ENCODE measurements around the gene DNER. TPM values are rescaled to one million over a fixed set of nuclear protein-coding genes. Genes with fewer than 3 reads are reported as not detected.
A peak's percentile ranks its signal among the peaks of the same experiment; 100 is the strongest.

Gene DNER
- total RNA-seq, 1 experiment from 2014 or later: 5.5 TPM

DNA sequence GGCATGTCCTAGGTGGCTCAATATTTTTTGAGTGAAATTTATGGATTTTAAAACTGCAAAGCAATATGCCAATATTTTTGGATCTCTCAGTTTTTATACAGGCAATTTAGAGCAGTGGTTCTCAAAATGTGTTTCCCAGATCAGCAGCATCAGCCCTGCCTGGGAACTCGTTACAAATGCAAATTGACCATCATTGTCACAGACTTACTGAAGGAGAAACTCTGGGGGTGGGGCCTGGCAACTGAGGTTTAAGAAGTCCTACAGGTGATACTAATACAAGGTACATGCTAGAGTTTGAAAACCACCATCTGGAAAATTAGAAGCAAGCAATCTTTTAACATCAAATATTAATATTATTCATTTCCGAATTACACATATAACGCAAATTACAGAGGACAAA lies 227.7 kb downstream of the DNER start:
- no peak for DNase-seq (ENCODE audit: low read depth)
- in situ Hi-C loops (cut with HindIII; ENCODE audit: low pct_unique_long_range_greater_than_20kb, low sequenced_read_pairs): no loop called here

DNA sequence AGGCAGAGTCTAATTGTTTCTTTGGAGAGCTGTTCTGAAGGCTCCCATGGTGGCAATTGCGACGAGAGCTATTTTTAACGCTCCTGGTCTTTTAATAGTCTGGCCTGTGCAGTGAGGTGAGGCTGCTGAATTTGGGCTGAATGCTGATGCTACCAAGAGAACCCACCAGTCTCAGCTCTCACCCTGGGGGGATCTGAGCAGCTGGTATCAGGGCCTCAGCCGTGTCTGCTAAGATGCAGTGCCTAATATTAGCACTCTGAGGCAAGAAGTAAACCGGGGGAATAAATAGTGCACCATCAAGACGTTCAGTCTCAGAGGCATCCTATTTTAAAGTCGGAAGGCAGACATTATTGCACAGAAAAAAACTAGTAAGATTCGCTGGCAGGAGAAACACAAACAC lies 228.5 kb downstream of the DNER start:
- in situ Hi-C loops (cut with HindIII; ENCODE audit: low pct_unique_long_range_greater_than_20kb, low sequenced_read_pairs): no loop called here
- no peak for DNase-seq (ENCODE audit: low read depth)

DNA sequence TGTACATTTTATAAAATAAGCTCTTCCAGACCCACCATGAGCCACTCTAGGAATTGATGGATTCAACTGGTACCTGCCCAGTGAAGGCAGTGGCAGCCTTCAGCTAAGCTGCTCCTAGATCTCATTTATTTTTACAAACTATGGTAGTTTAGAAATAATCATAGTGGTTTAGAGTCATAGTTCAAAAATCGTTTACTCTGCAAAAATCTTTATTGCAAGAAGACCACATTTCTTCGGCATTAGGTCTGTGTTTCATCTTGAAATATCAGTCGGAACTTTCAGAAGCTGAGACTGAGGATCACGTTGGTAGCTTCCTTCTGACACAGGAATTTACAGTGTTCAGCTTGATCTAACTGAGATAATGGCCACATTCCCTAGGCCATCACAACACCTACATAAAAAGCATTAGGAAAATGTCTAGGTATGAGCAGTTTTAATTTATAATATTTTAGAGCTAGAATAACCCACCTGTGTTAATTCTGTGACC lies 237.0 kb downstream of the DNER start:
- DNase-seq (ENCODE audit: low read depth): no peak
- in situ Hi-C loops (cut with HindIII; ENCODE audit: low pct_unique_long_range_greater_than_20kb, low sequenced_read_pairs): no loop called here

DNA sequence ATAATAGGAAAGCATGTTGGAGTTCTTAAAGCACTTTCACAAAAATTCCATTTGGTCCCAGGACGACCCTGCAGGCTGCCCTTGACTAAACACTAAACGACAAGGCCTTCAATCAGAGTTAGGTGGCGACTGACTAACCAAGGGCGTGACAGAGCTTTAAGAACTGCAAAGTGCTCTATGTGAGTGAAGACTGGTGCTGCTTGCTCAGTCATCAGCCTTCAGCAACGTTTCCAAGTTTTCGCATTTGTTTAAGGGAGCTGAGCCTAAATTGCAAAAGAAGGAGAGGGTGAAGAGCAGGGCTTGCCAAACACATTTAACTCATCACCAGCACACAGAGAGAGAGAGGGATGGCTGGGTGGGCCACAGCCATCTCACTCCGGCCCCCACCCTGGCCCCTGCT lies 238.6 kb downstream of the DNER start:
- peak; percentile 40 for DNase-seq (ENCODE audit: low read depth)
- in situ Hi-C loops (cut with HindIII; ENCODE audit: low pct_unique_long_range_greater_than_20kb, low sequenced_read_pairs): no loop called here

DNA sequence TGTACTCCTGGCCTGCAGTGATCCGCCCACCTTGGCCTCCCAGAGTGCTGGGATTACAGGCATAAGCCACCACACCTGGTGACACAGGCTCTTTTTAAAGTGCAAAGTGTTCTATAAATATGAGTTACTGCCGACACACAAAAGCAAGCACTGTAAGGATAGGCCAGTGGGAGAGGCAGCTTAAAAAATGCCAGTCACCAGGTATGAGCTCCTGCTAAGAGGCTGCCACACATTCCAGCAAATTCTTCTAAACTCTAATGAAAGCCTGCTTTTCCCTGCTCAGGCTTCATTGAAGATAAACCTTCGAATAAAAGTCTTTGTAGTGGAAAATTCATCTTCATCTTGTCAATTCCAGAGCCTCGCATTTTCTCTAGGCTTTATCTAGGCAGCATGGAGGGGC lies 240.2 kb downstream of the DNER start:
- in situ Hi-C loops (cut with HindIII; ENCODE audit: low pct_unique_long_range_greater_than_20kb, low sequenced_read_pairs): no loop called here
- no peak for DNase-seq (ENCODE audit: low read depth)

DNA sequence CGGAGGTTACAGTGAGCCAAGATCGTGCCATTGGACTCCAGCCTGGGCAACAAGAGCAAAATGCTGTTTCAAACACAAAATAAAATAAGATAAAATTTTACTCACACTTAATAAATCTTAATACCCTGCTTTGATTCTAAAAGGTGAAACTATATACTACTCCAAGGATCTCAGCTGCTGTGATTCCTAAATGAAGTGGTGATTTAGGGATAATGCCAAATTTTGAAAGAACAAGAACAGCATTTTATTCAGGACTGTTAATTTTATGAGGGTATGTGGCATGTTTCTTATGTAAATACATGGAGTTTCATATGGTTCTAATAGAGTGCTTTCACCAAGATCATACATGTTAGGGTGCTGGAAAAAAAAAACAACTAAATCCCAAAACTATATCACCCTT lies 243.6 kb downstream of the DNER start:
- in situ Hi-C loops (cut with HindIII; ENCODE audit: low pct_unique_long_range_greater_than_20kb, low sequenced_read_pairs): no loop called here
- DNase-seq (ENCODE audit: low read depth): no peak

DNA sequence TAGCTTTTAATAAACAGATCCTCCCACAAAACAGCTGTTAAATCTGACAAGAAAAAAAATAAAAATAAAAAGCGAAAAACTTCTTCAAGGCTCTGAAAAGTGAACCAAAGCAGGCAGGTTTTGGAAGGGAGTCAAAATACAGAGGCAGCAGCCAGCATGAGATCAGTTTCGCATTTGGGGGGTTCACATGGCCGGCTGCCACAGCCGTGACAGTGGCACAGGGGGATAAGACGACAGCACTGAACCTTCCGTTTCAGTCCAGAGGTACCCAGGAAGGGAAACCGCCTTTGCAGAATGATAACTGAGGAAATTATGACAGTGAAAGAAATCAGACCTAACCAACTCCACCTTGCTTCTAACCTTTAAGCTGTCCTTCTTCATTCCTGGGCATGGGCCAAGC lies 246.6 kb downstream of the DNER start:
- DNase-seq (ENCODE audit: low read depth): no peak
- in situ Hi-C loops (cut with HindIII; ENCODE audit: low pct_unique_long_range_greater_than_20kb, low sequenced_read_pairs): no loop called here

DNA sequence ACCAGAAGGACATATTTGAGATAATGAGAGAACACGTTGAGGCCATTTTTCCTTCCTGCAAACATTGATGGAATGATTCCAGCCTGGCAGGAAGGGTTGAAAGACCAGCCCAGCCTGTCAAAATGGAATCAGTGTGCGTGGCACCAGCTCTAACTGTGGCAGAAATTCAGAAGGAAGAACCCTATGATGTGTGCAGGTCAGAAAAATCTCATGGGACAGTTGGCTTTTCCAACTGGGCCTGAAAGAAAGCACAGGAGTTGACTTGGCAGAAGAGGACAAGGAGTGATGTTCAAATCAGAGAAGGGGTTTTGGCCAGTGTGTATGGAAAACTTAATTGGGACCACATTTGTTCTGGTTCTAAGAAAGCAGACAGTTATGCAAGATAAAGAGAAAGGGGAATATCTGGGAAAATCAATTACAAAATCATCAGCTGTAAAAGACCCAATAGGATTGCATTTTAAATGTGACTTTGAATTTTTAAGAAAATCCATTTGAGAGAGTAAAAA lies 250.5 kb downstream of the DNER start:
- in situ Hi-C loops (cut with HindIII; ENCODE audit: low pct_unique_long_range_greater_than_20kb, low sequenced_read_pairs): no loop called here
- DNase-seq (ENCODE audit: low read depth): no peak

DNA sequence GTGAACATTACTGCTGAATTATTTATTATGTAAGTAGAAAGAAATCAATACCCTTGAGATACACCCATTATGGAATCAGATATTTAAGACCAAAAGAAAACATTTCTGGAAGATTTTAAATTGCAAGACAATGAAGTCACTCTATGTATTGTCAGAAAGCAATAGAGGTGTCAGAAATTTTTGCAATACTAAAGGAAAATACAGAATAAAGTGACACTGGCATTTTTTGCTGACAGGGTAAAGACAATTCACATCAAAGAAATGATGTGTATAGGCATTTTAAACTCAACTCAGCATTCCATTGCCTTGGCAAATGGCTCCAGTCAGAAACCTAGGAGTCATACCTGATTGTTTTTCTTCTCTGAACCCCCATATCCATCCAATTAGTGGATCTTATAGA lies 252.2 kb downstream of the DNER start:
- DNase-seq (ENCODE audit: low read depth): no peak
- in situ Hi-C loops (cut with HindIII; ENCODE audit: low pct_unique_long_range_greater_than_20kb, low sequenced_read_pairs): no loop called here

DNA sequence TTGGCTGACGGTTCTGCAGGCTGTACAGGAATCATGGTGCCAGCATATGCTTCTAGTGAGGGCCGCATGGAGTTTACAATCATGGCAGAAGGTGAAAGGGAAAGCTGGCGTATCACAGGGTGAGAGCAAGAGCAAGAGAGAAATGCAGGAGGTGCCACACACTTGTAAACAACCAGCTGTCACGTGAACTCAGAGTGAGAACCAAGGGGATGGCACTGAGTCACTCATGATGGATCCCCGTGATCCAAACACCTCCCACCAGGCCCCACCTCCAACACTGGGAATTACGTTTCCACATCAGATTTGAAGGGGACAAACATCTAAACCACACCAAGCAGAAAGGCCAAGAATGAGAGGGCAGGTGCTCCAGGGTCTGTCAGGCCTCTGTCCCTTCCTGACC lies 258.3 kb downstream of the DNER start:
- in situ Hi-C loops (cut with HindIII; ENCODE audit: low pct_unique_long_range_greater_than_20kb, low sequenced_read_pairs): no loop called here
- DNase-seq (ENCODE audit: low read depth): no peak

DNA sequence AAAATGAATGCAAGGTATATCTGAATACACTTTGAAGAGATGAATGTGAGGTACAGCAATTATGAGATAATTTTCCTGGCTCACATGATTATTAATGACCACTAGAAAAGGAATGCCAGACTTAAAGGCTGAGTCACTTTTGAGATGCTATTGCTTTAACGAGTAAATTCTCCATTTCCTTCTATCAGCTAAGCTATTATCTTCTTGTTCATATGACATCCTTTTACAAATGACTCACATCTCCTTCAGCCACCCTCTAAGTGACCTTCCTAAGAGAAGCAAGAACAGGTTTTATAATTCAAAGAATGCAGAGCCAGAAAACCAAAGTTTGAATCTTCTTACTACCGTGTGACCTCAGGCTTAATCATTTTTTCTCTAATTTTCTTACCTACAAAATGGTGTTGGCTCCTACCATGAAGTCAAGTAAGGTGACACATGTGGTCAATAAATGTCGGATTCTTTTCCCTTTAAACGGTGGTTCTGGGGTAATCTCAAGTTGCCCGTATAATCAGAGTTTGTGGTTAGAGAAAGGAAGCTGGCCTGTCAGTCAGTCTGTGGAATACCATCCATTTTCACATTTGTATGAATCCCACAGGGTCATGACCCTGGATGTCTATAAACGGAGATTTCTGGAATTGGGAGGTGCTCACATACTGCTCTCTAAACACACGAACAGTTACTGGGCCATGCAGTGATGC lies 259.3 kb downstream of the DNER start:
- peak; percentile 84 for DNase-seq (ENCODE audit: low read depth)
- in situ Hi-C loops (cut with HindIII; ENCODE audit: low pct_unique_long_range_greater_than_20kb, low sequenced_read_pairs): no loop called here

DNA sequence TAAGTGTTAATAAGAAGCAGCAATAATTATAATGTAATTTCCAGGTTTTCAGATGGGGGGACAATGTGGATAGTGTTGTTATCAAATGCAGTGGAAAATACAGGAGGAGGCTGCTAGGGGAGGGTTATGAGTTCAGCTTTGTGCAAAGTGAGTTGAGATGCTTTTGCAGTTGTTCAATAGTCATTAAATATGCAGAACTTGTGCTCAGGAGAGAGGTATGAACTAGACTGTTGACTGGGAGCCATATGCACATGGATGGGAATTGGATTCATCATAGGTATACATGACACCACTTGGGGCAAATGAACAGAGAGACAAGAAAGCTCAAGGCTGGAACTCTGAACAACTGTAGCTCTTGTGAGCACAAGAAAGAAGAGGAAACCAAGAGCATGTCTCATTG lies 261.1 kb downstream of the DNER start:
- no peak for DNase-seq (ENCODE audit: low read depth)
- in situ Hi-C loops (cut with HindIII; ENCODE audit: low pct_unique_long_range_greater_than_20kb, low sequenced_read_pairs): no loop called here

DNA sequence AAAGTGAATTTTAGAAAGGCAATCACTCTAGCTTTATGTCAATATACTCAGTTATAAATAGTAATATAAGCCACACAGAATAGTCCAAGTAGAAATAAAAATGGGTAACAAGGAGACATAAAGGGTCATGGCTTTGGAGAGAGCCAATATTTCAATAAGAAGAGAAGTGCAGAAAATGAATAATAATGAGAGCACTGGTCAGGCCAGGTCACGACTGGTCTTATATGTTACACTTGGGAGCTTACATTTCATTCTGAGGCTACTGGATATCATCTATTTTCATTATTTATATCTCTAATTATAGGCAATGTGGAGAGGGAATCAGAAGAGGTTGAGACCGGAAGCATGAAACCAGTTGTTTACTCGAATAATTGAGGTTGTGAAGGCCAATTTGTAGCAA lies 262.5 kb downstream of the DNER start:
- in situ Hi-C loops (cut with HindIII; ENCODE audit: low pct_unique_long_range_greater_than_20kb, low sequenced_read_pairs): no loop called here
- DNase-seq (ENCODE audit: low read depth): no peak

DNA sequence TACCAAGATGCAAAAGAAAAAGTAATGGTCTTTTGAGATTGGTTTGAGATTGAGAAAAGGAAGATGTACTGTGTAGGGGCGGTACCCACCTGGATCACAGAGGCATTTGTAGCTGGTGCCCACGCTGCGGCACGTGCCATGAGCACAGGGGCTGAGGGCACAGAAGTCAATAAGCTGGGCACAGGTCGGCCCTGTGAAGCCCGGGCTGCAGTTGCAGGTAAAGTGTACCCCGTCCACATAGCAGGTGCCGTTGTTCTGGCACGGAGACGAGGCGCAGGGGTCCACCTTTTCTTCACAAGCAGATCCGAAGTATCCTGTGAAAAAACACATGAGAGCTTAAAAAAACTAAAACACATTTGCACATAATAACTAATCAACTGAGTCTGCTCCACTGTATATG lies 267.1 kb downstream of the DNER start:
- in situ Hi-C loops (cut with HindIII; ENCODE audit: low pct_unique_long_range_greater_than_20kb, low sequenced_read_pairs): no loop called here
- DNase-seq (ENCODE audit: low read depth): no peak

DNA sequence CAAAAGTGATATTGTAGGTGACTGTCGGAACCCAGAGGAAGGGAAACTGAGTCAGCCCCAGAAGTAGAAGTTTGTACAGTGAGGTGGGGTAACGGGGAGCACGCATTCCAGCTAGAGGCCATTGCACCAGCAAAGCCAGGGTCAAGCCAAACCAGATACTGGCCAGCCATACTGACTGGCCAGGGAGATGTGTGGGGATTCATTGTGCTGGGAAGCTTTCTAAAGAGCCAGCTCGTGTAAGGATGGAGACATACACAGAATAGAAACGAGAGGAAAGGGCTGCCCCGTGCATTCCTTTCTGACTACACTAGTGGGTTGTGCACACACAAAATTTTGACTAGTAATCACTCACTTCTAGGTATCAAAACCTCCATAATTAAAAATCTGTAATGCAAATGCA lies 268.0 kb downstream of the DNER start:
- no peak for DNase-seq (ENCODE audit: low read depth)
- in situ Hi-C loops (cut with HindIII; ENCODE audit: low pct_unique_long_range_greater_than_20kb, low sequenced_read_pairs): no loop called here

DNA sequence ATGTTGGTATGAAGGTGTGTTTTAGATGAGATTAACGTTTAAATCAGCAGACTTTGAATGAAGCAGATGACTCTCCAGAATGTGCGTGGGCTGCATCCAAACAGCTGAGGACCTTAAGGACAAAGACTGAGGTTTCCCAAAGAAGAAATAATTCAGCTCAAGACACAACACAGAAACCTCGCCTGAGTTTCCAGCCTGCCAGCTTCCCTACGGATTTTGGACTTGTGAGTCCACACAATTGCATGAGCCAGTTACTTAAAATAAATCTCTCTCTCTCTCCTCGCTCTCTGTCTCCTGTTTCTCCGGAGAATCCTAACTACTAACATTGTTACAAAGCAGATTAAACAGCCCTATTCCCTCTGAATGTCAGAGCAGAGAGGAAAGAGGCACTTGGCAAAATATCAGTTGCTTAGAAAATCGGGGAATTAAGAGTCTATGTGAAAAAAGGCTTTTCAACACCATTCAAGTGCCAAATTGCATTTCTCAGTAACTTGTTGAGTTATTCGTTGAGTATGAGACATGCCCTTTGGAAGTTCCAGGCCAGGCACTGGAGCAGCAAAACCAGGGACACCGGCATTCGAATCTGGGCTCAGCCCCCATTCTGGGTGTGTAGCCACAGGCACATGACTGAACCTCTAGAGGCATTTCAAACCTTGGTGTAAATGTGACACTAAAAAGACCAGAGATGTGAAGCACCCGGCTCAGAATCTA lies 268.7 kb downstream of the DNER start:
- DNase-seq (ENCODE audit: low read depth): peak; percentile 10
- in situ Hi-C loops (cut with HindIII; ENCODE audit: low pct_unique_long_range_greater_than_20kb, low sequenced_read_pairs): no loop called here

DNA sequence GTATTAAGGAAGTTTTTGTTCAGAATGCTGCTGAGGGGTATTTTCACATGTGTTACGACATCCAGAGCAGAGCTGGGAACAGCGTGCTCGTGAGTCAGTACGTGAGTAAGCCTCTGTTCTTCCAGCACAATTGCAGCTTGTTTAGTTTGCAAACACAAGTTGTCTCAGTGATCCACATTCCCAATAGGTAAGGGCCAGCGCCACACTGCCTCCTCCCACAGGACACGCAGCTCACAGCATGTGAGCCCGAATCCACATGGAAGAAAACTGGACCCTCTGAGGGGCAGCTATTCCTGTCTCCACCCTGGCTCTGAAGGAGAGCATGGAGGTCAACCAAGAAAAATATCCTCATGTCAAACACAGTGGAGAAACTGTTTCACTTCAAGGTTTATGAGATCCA lies 269.3 kb downstream of the DNER start:
- peak; percentile 85 for DNase-seq (ENCODE audit: low read depth)
- in situ Hi-C loops (cut with HindIII; ENCODE audit: low pct_unique_long_range_greater_than_20kb, low sequenced_read_pairs): no loop called here

DNA sequence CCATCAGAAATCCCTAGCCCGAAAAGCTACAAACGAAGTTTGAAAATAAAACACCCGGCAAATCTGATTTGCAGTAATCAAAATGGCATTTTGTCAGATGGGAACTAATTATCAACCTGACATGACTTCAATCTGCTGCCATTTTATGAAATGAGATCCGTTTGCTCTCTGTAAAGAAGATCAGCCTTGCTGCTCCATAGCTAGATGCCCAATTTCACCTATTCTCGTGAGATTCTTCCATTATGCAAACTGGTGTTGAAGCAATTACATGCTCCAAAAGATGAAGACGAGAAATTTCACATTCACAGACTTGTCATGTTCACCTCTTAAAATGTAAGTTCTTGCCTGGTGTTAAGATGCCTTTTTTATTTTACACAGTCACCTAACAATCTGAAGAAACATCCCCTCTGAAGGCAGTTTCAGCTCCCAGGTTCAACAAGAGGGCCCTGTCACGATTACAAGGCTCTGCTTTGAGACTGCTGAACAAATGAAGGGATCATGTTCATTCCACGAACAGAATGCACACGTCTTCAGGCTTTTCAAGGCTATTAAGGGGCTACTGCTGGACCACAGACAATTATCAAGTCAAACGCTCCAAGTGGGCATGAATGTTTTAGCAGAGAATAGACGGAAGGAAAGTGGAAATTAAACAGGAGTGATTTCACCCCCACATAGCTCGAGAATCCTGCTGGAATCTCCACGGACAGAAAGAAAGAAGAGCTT lies 270.6 kb downstream of the DNER start:
- in situ Hi-C loops (cut with HindIII; ENCODE audit: low pct_unique_long_range_greater_than_20kb, low sequenced_read_pairs): no loop called here
- DNase-seq (ENCODE audit: low read depth): no peak

DNA sequence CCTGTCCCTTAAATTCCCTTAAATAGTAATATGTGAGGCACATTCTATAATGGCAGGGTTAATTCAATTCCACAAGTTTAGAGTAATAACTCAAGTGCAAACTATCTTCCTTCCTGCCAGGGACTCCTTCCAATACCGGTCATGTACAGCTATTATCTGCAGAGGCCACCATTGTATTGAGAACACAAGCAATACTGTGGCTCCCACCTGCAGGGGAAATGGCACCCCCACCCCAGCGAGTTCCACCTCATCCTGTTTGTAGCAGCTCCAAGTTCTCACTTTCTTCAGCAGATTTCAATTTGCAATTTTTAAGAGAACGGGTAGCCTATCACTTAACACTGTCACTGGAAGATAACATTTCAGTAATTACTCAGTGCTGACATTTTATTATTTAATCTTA lies 271.2 kb downstream of the DNER start:
- no peak for DNase-seq (ENCODE audit: low read depth)
- in situ Hi-C loops (cut with HindIII; ENCODE audit: low pct_unique_long_range_greater_than_20kb, low sequenced_read_pairs): no loop called here

Data from Caki2 (cell line).